IMR-90 (cell line): Measurements from ENCODE around the gene TRAPPC10. TPM values are rescaled to one million over a fixed set of nuclear protein-coding genes. Genes with fewer than 3 reads are reported as not detected.

Experiments
- ATAC-seq: fragments of 200-7000 bp; cut with Tn5 transposase; 2 replicates; pipeline ENCODE4 v1.9.1; 2020; ENCODE audit warnings: low read depth, mild to moderate bottlenecking, moderate library complexity
- BruUV-seq: library from RNA; stranded (reverse); fragments of 400-500 nt; replicated peaks from 2 replicates; lab custom pipeline; 2021; lab: Mats Ljungman, UMichigan
- CTCF ChIA-PET: fragments of 300-600 bp; formaldehyde crosslinking; extraction: SDS; loops from one replicate; lab custom pipeline; 2021; ENCODE audit warnings: antibody characterized with exemption; lab: Yijun Ruan, JAX
- POLR2A ChIA-PET: fragments of 300-600 bp; sonication (Branson Sonifier 250); formaldehyde crosslinking; loops from one replicate; lab custom pipeline; 2022; ENCODE audit warnings: antibody characterized with exemption; ENCODE audit not compliant: unreplicated experiment; lab: Charles Lee
- DNase-seq: peaks from one replicate; pipeline ENCODE4 v3.0.0; 2013
- H2AFZ ChIP-seq: replicated peaks from 2 replicates; pipeline ENCODE3; 2013; ENCODE audit warnings: low read length, mild to moderate bottlenecking; ENCODE audit not compliant: poor library complexity
- H2AK5ac ChIP-seq: 2 replicates; pipeline ENCODE4 v1.6.1; 2013; ENCODE audit warnings: low read depth, low read length, inconsistent platforms
- H2AK9ac ChIP-seq: replicated peaks from 2 replicates; pipeline ENCODE3; 2013; ENCODE audit warnings: mild to moderate bottlenecking, low read depth, low read length, moderate library complexity; ENCODE audit not compliant: poor library complexity
- H2BK120ac ChIP-seq: 2 replicates; pipeline ENCODE4 v1.6.1; 2013; ENCODE audit warnings: low read depth, low read length, inconsistent platforms
- H2BK15ac ChIP-seq: 3 replicates; pipeline ENCODE4 v1.6.1; 2013; ENCODE audit warnings: low read depth, low read length, inconsistent platforms
- H2BK20ac ChIP-seq: 2 replicates; pipeline ENCODE4 v1.6.1; 2013; ENCODE audit warnings: low read depth, mild to moderate bottlenecking, inconsistent platforms, low read length, moderate library complexity
- H2BK5ac ChIP-seq: 2 replicates; pipeline ENCODE4 v1.6.1; 2013; ENCODE audit warnings: mild to moderate bottlenecking, low read depth, low read length, inconsistent platforms; ENCODE audit not compliant: poor library complexity, severe bottlenecking
- H3K14ac ChIP-seq: replicated peaks from 2 replicates; pipeline ENCODE4 v1.6.1; 2013; ENCODE audit warnings: low read depth, low read length, inconsistent platforms
- H3K18ac ChIP-seq: 2 replicates; pipeline ENCODE4 v1.6.1; 2013; ENCODE audit warnings: low read depth, low read length, control low read depth
- H3K23ac ChIP-seq: 2 replicates; pipeline ENCODE4 v1.6.1; 2013; ENCODE audit warnings: low read depth, low read length, inconsistent platforms
- H3K27ac ChIP-seq: 2 replicates; pipeline ENCODE4 v1.5.1; 2013; ENCODE audit warnings: mild to moderate bottlenecking, control low read depth, low read length; ENCODE audit not compliant: insufficient read depth
- H3K27me3 ChIP-seq: 2 replicates; pipeline ENCODE4 v1.6.1; 2013; ENCODE audit warnings: low read length; ENCODE audit not compliant: control insufficient read depth, insufficient read depth
- H3K36me3 ChIP-seq: 2 replicates; pipeline ENCODE4 v1.6.1; 2013; ENCODE audit warnings: low read length, mixed read lengths; ENCODE audit not compliant: control insufficient read depth, insufficient read depth
- H3K4ac ChIP-seq: 2 replicates; pipeline ENCODE4 v1.6.1; 2013; ENCODE audit warnings: low read depth, low read length, inconsistent platforms
- H3K4me1 ChIP-seq: 2 replicates; pipeline ENCODE4 v1.6.1; 2013; ENCODE audit warnings: low read length, mixed read lengths; ENCODE audit not compliant: control insufficient read depth, insufficient read depth
- H3K4me2 ChIP-seq: 2 replicates; pipeline ENCODE4 v1.6.1; 2013; ENCODE audit warnings: low read depth, mild to moderate bottlenecking, control low read depth, low read length, moderate library complexity
- H3K4me3 ChIP-seq: 2 replicates; pipeline ENCODE4 v1.5.1; 2013; ENCODE audit warnings: low read depth, mild to moderate bottlenecking, control low read depth, low read length, moderate library complexity; ENCODE audit not compliant: insufficient read depth
- H3K56ac ChIP-seq: 2 replicates; pipeline ENCODE4 v1.6.1; 2013; ENCODE audit warnings: low read length, inconsistent platforms; ENCODE audit not compliant: insufficient read depth; ENCODE audit errors: extremely low read depth
- H3K79me1 ChIP-seq, 2 experiments: 2 replicates each; pipeline ENCODE4 v1.6.1; 2013; ENCODE audit warnings: low read length in 2 of 2, inconsistent platforms in 1 of 2, low read depth in 1 of 2
- H3K9ac ChIP-seq: 2 replicates; pipeline ENCODE4 v1.6.1; 2013; ENCODE audit warnings: low read depth, low read length, control low read depth
- H3K9me1 ChIP-seq: 2 replicates; pipeline ENCODE4 v1.6.1; 2013; ENCODE audit warnings: low read length, inconsistent platforms; ENCODE audit not compliant: insufficient read depth
- H3K9me3 ChIP-seq: 2 replicates; pipeline ENCODE4 v1.6.1; 2013; ENCODE audit warnings: low read length; ENCODE audit not compliant: control insufficient read depth, insufficient read depth
- H4K20me1 ChIP-seq: 2 replicates; pipeline ENCODE4 v1.6.1; 2013; ENCODE audit warnings: low read length, inconsistent platforms; ENCODE audit not compliant: insufficient read depth
- H4K5ac ChIP-seq: 2 replicates; pipeline ENCODE4 v1.6.1; 2013; ENCODE audit warnings: mild to moderate bottlenecking, low read depth, low read length, control low read depth
- H4K8ac ChIP-seq, 2 experiments: 2 replicates each; pipeline ENCODE4 v1.6.1; 2013; ENCODE audit warnings: low read depth in 2 of 2, low read length in 2 of 2, control low read depth in 1 of 2, inconsistent platforms in 1 of 2
- H4K91ac ChIP-seq: 2 replicates; pipeline ENCODE4 v1.6.1; 2013; ENCODE audit warnings: low read depth, low read length, inconsistent platforms; ENCODE audit not compliant: insufficient read depth
- BHLHE40 ChIP-seq: fragments of 150-350 bp; IDR thresholded peaks from 2 replicates; pipeline ENCODE4 v1.6.1; 2016; ENCODE audit warnings: mild to moderate bottlenecking, low read depth, low read length
- CHD1 ChIP-seq: IDR thresholded peaks from 2 replicates; pipeline ENCODE4 v1.6.1; 2012; ENCODE audit warnings: low read depth, low read length, improper control_type of control experiment
- FOS ChIP-seq: fragments of 150-350 bp; IDR thresholded peaks from 2 replicates; pipeline ENCODE4 v1.6.1; 2016; ENCODE audit warnings: low read depth, low read length
- MAFK ChIP-seq: IDR thresholded peaks from 2 replicates; pipeline ENCODE4 v1.6.1; 2012; ENCODE audit warnings: low read depth, low read length, improper control_type of control experiment
- MXI1 ChIP-seq: IDR thresholded peaks from 2 replicates; pipeline ENCODE4 v1.6.1; 2012; ENCODE audit warnings: low read depth, mild to moderate bottlenecking, low read length, moderate library complexity, borderline replicate concordance
- NFE2L2 ChIP-seq: fragments of 150-350 bp; IDR thresholded peaks from 2 replicates; pipeline ENCODE4 v1.6.1; 2016; ENCODE audit warnings: low read depth, mild to moderate bottlenecking, low read length
- RAD21 ChIP-seq: IDR thresholded peaks from 2 replicates; pipeline ENCODE4 v1.6.1; 2012; ENCODE audit warnings: low read length, improper control_type of control experiment
- RCOR1 ChIP-seq: IDR thresholded peaks from 2 replicates; pipeline ENCODE4 v1.6.1; 2012; ENCODE audit warnings: mild to moderate bottlenecking, low read length, improper control_type of control experiment; ENCODE audit not compliant: insufficient replicate concordance
- SMC3 ChIP-seq: fragments of 150-350 bp; IDR thresholded peaks from 2 replicates; pipeline ENCODE4 v1.6.1; 2016; ENCODE audit warnings: low read depth, mild to moderate bottlenecking, antibody characterized with exemption, low read length, moderate library complexity
- WGBS, 2 experiments: methylation state at CpG; one replicate each; pipeline versions ENCODE4 v1.1.5 to v1.1.7; 2013; ENCODE audit warnings: missing lambda C conversion rate in 2 of 2; ENCODE audit not compliant: insufficient read length in 1 of 2; ENCODE audit errors: extremely low coverage in 2 of 2; 5-methylcytosine and 5-hydroxymethylcytosine counted together
- dilution Hi-C: fragments of 300-500 bp; cut with HindIII; formaldehyde crosslinking; loops from one replicate; pipeline ENCODE4 v1.14.3; 2018; ENCODE audit warnings: low sequenced_read_pairs; ENCODE audit not compliant: unreplicated experiment
- in situ Hi-C: fragments of 300-500 bp; cut with MboI; formaldehyde crosslinking; loops from 3 replicates; pipeline ENCODE4 v1.14.3; 2019; ENCODE audit warnings: low sequenced_read_pairs, inconsistent platforms, mixed read lengths
- intact Hi-C: fragments of 100-400 bp; cut with micrococcal nuclease; formaldehyde crosslinking; loops from 2 replicates; pipeline ENCODE4 v1.10.0; 2022
- polyA plus RNA-seq, 3 experiments: library from polyadenylated mRNA; depleted of rRNA; stranded (reverse); fragments of >200 nt; gene quantifications; 2 replicates each; pipeline ENCODE4 v1.2.3, GENCODE V29; 2012; ENCODE audit warnings: low replicate concordance in 1 of 3
- total RNA-seq: library from RNA; depleted of rRNA; stranded (reverse); fragments of >200 nt; gene quantifications from 2 replicates; pipeline ENCODE4 v1.2.3, GENCODE V29; 2012
- TF ChIP-seq, protein P1 (sequence below): fragments of 150-350 bp; IDR thresholded peaks from 2 replicates; pipeline ENCODE4 v1.6.1; 2017; ENCODE audit warnings: mild to moderate bottlenecking, antibody characterized with exemption, low read length, low read depth

Gene TRAPPC10
- total and polyA plus RNA-seq, 2 of the 4 experiments (the other 2 are of a cell fraction) = 17.8 to 18.1 TPM

DNA sequence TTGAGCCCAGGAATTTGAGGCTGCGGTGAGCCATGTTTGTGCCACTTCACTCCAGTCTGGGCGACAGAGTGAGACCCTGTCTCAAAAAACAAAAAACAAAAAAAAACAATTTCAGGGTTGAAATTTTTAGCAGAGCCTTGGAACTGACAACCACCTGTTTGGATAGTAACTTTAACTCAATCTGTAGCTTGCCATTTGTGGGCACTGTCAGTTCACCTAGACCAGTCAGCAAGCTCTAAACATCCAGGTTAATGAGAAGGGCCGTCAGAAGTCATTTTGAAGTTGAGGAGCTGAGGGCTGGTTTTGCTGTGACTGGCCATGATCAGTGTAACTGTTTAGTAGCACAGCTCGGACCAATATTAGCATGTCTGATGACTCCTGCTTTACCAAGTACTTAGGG is 8.4 kb downstream of the TRAPPC10 start:
- no peak overlapping the region for H3K4ac ChIP-seq
- ChIA-PET CTCF (interaction anchor here (0.6 kb wide), 1 partner anchor 569 kb away, joined by 3 read pairs; no protein-coding TSS in a partner anchor), POLR2A (no interaction called here)
- H4K20me1 ChIP-seq = peaks cover 77% of the 10 kb centered on the region
- H2BK15ac ChIP-seq = no peak overlapping the region
- no peak overlapping the region for H3K18ac ChIP-seq
- H3K27ac ChIP-seq = no peak overlapping the region
- BruUV-seq = no TSS peak
- H3K4me3 ChIP-seq = no peak overlapping the region
- no peak overlapping the region for H3K4me2 ChIP-seq
- no peaks in the 10 kb centered on the region for H3K27me3 ChIP-seq
- DNase-seq (no peak), ATAC-seq (no peak)
- H3K23ac ChIP-seq = no peak overlapping the region
- no peak overlapping the region for H4K5ac ChIP-seq
- H3K56ac ChIP-seq = no peak overlapping the region
- H3K9ac ChIP-seq = no peak overlapping the region
- H2AK9ac ChIP-seq = no peak overlapping the region
- no peak overlapping the region for H4K91ac ChIP-seq
- H3K9me3 ChIP-seq = no peaks in the 10 kb centered on the region
- no peak overlapping the region for H2AK5ac ChIP-seq
- H2BK120ac ChIP-seq = no peak overlapping the region
- peaks cover 10% of the 10 kb centered on the region for H3K4me1 ChIP-seq
- no peak overlapping the region for H4K8ac ChIP-seq
- no peak overlapping the region for H2BK5ac ChIP-seq
- H3K36me3 ChIP-seq = no peaks in the 10 kb centered on the region
- no peak overlapping the region for H2AFZ ChIP-seq
- H2BK20ac ChIP-seq = no peak overlapping the region
- in situ Hi-C loops = no loop called here
- H3K9me1 ChIP-seq = peaks cover 15% of the 10 kb centered on the region
- H3K79me1 ChIP-seq = peaks cover 19 to 69% of the 10 kb centered on the region in 2 experiments
- no peak overlapping the region for H3K14ac ChIP-seq
- 86% methylated on average over 2 of the region's 4 CpGs; no CpG with 5 or more reads in 1 of the 2 experiments for WGBS, 2 experiments
- TF ChIP-seq, protein P1, sequence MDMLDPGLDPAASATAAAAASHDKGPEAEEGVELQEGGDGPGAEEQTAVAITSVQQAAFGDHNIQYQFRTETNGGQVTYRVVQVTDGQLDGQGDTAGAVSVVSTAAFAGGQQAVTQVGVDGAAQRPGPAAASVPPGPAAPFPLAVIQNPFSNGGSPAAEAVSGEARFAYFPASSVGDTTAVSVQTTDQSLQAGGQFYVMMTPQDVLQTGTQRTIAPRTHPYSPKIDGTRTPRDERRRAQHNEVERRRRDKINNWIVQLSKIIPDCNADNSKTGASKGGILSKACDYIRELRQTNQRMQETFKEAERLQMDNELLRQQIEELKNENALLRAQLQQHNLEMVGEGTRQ = no peak
- no peak for TF ChIP-seq RCOR1
- no peak for TF ChIP-seq FOS
- no peak for TF ChIP-seq BHLHE40
- TF ChIP-seq MAFK = no peak
- TF ChIP-seq NFE2L2 = no peak
- no peak for TF ChIP-seq MXI1
- TF ChIP-seq CHD1 = no peak
- no peak for TF ChIP-seq SMC3
- TF ChIP-seq RAD21 = no peak
- intact Hi-C loops = no loop called here
- dilution Hi-C loops = no loop called here
